Measurements from ENCODE around the gene PLPP3. TPM values are rescaled to one million over a fixed set of nuclear protein-coding genes. Genes with fewer than 3 reads are reported as not detected.

Gene PLPP3
- total RNA-seq, 2 donors from 2014 or later, result 83.1 to 94.1 TPM

- no peak for TF ChIP-seq CTCF (IDR thresholded peaks at IDR 0.05)
- Histone ChIP-seq H3K36me3 (no peaks in the 10 kb centered on the region), H3K9me3 (no peaks in the 10 kb centered on the region), H3K4me1 (peaks cover 0 to 80% of the 10 kb centered on the region in 2 donors), H3K27me3 (no peaks in the 10 kb centered on the region), H3K4me3 (no peak overlapping the region), H3K27ac (peak overlapping the region; percentile 22 to 46)
- no peak for DNase-seq (ENCODE audit: low spot score)
Observed at GRCh38 chr1:56566994-56567393, 12.4 kb downstream of the PLPP3 start.

- Histone ChIP-seq H3K36me3 (no peaks in the 10 kb centered on the region), H3K27ac (peak overlapping the region; percentile 62 to 74), H3K4me3 (no peak overlapping the region), H3K27me3 (no peaks in the 10 kb centered on the region), H3K9me3 (no peaks in the 10 kb centered on the region), H3K4me1 (peaks cover 0 to 81% of the 10 kb centered on the region in 2 donors)
- no peak for TF ChIP-seq CTCF (IDR thresholded peaks at IDR 0.05)
- no peak for DNase-seq (ENCODE audit: low spot score)
Observed at GRCh38 chr1:56566061-56566744, 13.2 kb downstream of the PLPP3 start.

- Histone ChIP-seq H3K27me3 (no peaks in the 10 kb centered on the region), H3K36me3 (no peaks in the 10 kb centered on the region), H3K27ac (peak overlapping the region; percentile 62 to 74), H3K4me3 (no peak overlapping the region), H3K4me1 (peaks cover 0 to 70% of the 10 kb centered on the region in 2 donors), H3K9me3 (no peaks in the 10 kb centered on the region)
- no peak for TF ChIP-seq CTCF (IDR thresholded peaks at IDR 0.05)
- DNase-seq (ENCODE audit: low spot score), result no peak
Observed at GRCh38 chr1:56564615-56565014, 14.7 kb downstream of the PLPP3 start.

- no peak for DNase-seq (ENCODE audit: low spot score)
- H3K27me3 ChIP-seq, result no peaks in the 10 kb centered on the region
- H3K9me3 ChIP-seq, result no peaks in the 10 kb centered on the region
- peak overlapping the region in 1 of 2 donors; percentile 19 for H3K27ac ChIP-seq
- no peak overlapping the region for H3K4me3 ChIP-seq
- H3K4me1 ChIP-seq, result peaks cover 0 to 70% of the 10 kb centered on the region in 2 donors
- H3K36me3 ChIP-seq, result no peaks in the 10 kb centered on the region
- TF ChIP-seq CTCF (IDR thresholded peaks at IDR 0.05), result no peak
Observed at GRCh38 chr1:56563568-56563967, 15.8 kb downstream of the PLPP3 start.

- H3K9me3 ChIP-seq, result no peaks in the 10 kb centered on the region
- H3K36me3 ChIP-seq, result no peaks in the 10 kb centered on the region
- TF ChIP-seq CTCF (IDR thresholded peaks at IDR 0.05), result no peak
- no peak overlapping the region for H3K4me3 ChIP-seq
- DNase-seq (ENCODE audit: low spot score), result no peak
- peak overlapping the region in 1 of 2 donors; percentile 19 for H3K27ac ChIP-seq
- H3K4me1 ChIP-seq, result peaks cover 0 to 70% of the 10 kb centered on the region in 2 donors
- H3K27me3 ChIP-seq, result no peaks in the 10 kb centered on the region
Observed at GRCh38 chr1:56562891-56563452, 16.4 kb downstream of the PLPP3 start.

Data from right atrium auricular region (tissue), 2 donors.